GM18909 (cell line): Measurements from ENCODE around the gene LCMT1.
"Not testable (repeated sequence)": the region's sequence is repeated elsewhere in the genome, so short reads cannot be mapped to it uniquely, and the experiment has no call there.

Experiments used
- ATAC-seq: cut with Tn5 transposase; IDR thresholded peaks from one replicate; pipeline ENCODE4 v1.9.1; 2021; ENCODE audit warnings: mild to moderate bottlenecking; ENCODE audit not compliant: unreplicated experiment, poor library complexity

The LCMT1 gene

DNA sequence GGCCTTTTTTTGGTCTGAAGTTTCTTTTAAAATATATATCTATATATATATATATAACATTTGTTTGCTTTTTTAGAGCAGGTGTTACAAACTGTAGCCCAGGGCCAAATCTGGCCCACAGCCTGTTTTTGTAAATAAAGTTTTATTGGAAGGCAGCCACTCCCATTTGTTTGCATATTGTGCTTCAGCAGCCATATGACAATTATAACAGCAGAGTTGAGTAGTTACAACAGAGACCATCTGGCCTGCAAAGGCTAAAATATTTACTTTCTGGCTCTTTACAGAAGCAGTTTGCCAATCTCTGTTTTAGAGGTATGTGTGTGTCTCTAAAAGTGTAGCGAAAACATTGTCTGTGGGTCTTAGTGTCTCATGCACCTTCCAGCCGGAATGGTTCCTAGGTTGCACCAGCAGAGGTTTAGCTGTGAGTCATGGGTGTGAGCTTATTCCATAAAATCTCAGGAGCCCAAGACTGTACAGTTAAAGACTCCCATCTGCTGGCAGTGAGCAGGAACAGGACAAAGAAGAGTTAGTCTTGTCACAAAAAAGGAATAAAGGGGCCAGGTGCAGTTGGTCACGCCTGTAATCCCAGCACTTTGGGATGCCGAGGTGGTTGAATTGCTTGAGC is 23.8 kb downstream of the LCMT1 start:
- ATAC-seq: no peak

DNA sequence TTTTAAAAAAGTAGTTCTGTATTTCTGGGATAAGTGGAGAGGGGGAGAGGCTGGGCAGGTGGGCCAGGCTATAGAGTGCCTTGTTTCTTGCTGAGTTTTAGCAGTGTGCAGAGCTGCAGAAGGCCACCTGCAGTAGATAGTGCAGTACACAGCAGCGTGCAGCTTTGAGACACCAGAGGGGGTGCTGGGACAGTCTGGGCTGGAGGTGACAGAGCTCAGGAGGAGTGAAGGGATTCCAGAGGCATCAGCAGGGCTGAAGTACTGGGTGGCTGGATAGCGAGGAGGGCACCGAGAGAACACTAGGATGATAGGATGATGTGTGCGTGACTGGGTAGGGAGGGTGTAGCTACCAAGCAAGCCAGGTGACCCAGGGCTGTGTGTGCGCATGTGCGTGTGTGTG is 26.6 kb downstream of the LCMT1 start:
- no peak for ATAC-seq

DNA sequence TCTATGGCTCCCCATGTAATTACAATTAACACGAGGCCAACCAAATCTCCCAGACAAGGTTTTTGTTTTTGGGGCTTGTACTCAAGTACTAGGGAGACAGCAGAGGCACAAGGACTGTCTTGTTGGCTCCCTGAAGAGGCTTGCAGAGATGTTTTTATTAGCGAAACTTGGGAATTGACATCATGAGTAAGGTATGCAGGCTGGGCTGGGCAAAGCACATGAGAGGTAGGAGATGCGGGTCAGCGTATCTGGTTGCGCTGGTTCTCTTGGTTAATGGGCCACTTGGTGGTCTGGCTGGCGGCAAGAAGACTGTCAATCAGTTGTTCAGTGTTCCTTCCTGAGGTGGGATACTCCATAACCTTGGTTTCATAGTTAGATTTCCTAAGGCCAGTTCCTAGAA is 28.9 kb downstream of the LCMT1 start:
- no peak for ATAC-seq

DNA sequence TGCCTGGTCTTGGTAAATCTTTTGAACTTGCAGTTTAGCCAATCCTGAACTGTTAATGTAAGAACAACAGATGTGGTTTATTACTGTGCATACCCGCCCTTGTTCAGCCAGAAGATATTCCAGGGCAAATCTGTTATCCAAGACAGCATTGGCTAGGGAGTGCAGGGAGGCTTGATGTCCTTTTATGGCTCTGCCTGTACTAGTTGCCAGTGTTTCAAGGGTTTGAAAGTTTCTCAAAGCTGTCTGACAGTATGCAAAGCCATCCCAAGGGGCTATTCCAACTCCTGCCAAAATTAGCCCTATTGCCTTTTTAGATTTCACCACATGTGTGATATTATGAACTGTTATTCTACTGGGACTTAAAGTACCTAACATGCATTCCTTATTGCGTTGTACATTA is 30.1 kb downstream of the LCMT1 start:
- ATAC-seq: no peak

DNA sequence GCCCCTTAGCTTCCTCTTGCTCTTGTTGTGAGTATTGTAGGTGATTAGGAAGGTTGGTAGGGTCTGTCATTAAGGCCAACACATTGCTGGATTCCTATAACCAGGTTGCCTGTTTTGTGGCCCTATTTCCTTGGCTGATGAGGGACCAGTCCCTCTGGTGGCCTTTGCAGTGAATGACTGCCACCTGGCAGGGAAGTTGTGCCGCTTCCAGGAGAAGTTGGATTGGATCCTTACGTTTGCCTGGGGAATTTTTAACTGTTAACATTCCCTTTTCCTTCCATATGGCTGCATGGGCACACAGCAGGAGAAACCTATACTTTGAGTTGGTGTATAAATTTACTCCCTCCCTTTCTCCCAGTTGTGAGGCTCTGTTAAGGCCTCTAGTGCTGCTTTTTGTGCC is 32.4 kb downstream of the LCMT1 start:
- ATAC-seq: no peak

GRCh38 chr16:25148568-25149215 is 37.1 kb downstream of the LCMT1 start:
- no peak for ATAC-seq

- ATAC-seq: no peak
These were observed 40.5 kb downstream of the LCMT1 start for GRCh38 chr16:25151996-25152395.

- ATAC-seq: no peak
These were observed 44.3 kb downstream of the LCMT1 start for GRCh38 chr16:25155553-25156460.

- no peak for ATAC-seq
These were observed 45.8 kb downstream of the LCMT1 start for GRCh38 chr16:25157271-25157875.

GRCh38 chr16:25158401-25158800 is 46.9 kb downstream of the LCMT1 start:
- no peak for ATAC-seq

- ATAC-seq: no peak
These were observed 50.3 kb downstream of the LCMT1 start for GRCh38 chr16:25161753-25162367.

DNA sequence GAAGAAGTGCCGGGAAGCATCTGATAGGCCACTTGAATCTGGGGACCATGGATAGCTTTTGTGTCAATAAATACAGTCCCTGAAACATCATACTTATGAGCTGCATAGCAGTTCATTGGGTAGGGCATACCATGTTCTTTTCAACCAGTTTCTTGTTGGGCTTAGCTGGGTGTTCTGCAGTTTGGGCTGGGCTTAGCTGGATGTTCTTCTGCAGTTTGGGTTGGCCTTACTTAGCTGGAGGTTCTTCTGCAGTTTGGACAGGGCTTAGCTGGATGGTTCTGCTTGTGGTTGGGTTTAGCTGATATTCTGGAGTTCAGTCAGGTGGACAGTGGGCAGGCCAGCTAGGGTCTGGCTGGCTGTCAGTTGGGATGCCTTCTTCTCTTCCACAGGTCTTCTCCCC is 52.1 kb downstream of the LCMT1 start:
- ATAC-seq: no peak

DNA sequence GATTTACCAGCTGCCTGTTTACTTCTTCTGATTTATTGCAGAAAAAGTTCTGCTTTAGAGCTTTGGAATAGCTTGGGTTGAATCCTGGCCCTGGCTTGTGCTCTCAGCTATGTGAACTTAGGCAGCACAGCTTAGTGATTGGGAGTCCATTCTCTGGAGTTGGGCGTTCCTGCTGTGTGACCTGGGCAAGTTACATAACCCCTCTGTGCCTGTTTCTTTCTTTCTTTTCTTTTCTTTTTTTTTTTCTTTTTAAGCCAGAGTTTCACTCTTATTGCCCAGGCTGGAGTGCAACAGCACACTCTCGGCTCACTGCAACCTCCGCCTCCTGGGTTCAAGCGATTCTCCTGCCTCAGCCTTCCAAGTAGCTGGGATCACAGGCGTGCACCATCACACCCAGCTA is 53.7 kb downstream of the LCMT1 start:
- no peak for ATAC-seq

GRCh38 chr16:25167920-25168319 is 56.4 kb downstream of the LCMT1 start:
- not testable (repeated sequence) for ATAC-seq

DNA sequence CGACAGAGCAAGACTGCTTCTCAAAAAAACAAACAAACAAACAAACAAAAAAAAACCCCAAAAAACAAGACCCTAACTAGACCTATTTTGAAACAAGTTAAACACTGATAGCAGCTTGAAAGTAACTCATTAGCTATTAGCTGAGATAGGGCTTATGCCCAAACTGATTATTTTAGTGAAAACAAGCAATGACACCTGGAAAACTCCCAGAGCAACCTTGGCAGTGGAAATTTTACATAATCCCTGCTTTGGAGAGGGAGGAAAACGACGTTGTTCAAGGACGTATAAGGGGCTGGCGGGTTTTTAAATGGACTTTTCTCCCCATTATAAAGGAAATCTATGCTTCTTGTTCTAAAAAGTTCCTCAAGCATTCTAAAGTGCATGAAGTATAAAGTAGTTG is 59.8 kb downstream of the LCMT1 start:
- no peak for ATAC-seq

DNA sequence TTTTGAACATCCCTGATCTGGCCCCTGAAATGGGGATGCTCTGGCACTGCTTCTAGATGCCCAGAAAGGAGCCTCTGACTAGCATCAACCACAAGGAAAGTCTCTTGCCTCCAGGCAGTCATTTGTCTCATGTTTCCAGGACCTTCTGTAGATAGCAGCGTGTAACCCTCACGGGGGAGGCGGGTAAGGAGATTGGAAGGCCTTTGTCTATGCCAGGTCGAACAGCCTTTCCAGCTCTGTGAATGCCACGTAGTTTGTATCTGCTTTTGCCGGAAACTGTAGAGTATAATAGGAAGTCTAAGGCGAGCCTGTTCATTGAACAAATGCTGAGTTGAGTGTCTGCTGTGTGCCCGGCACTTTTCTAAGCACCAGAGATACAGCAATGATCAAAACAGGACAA is 61.3 kb downstream of the LCMT1 start:
- no peak for ATAC-seq

DNA sequence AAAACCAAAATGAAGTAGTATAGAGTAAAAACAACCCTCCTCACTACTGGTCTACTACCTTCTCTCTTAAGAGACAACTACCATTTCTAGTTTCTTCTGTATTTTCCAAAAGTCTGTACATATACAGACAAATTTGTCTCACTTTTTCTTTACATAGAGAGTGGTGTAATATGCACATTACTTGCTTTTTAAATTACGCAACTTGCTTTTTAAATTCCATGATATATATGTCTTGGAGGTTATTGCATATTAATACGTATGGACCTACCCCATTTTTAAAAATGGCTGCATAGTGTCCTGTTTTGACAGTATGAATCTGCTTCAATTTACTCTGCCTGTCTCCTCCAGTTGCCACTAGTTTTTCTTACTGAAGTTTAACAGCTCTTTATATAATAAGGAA is 62.7 kb downstream of the LCMT1 start:
- no peak for ATAC-seq

DNA sequence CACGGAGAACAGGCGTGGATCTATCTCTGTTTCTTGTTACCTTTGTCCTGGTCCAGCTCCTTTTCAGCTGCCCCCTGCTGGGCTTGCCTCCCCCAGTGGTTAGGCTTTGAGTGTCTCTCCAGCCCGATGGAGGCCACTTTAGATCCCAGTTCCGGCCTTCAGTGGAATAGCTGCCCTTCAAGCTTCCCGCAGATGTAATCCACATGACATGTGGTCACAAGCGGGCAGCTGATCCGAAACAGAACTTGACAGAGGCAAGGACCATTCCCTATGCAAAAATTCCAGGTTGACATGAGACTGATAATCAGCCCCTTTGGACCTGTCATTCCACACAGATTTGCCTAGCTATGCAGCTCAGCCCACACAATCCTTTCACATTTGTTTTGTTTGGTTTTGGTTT is 64.6 kb downstream of the LCMT1 start:
- no peak for ATAC-seq

GRCh38 chr16:25177512-25177830 is 65.9 kb downstream of the LCMT1 start:
- ATAC-seq: no peak

DNA sequence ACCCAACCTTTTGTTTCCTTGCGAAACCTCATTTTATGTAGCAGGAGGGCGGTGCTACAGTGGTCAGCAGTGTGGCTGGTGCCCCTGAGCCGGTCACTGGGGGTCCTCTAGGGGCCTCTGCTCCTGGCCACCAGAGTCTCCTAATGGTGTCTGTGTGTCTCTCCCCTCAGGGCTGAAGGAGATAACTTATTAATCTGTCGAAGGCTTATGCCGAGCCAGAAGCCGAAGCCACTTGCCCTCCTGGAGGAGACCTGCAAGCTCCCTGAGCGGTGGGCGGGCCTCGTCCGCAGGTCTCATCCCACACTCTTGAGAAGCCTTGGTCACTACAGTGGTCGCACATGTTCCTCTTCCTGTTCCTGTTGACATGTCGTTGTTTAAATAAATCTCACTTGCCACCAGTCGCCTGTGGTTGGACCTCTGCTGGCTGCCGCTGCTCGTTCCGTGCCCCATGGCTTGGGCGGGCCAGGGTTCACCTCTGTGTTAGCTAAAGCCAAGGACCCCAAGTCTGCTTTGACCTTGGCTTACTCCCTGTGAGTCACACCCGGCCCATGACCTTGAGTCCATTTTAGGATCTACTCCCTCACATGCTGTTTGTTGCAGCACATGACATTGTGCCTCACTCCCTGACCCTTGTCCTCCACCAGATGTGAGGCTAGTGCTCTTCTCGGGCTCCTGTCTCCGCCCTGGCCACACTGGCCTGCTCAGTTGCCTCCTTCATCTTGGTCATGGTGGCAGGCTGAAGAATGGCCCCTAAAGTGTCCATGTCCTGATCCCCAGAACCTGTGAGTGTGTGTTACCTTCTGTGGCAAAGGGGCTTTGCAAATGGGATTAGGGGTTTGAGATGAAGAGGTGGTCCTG is 66.5 kb downstream of the LCMT1 start:
- no peak for ATAC-seq
